K562 (cell line): ENCODE data around the gene HIVEP2. TPM values are rescaled to one million over a fixed set of nuclear protein-coding genes. Genes with fewer than 3 reads are reported as not detected.

Source experiments
- ATAC-seq: fragments of 200-7000 bp; cut with Tn5 transposase; 3 replicates; pipeline ENCODE4 v1.9.1; 2020; ENCODE audit warnings: moderate library complexity
- BruUV-seq: library from RNA; stranded (reverse); fragments of 400-500 nt; replicated peaks from 2 replicates; lab custom pipeline; 2021; lab: Mats Ljungman, UMichigan
- CTCF ChIA-PET: fragments of 300-600 bp; formaldehyde crosslinking; extraction: SDS; loops from one replicate; lab custom pipeline; 2021; ENCODE audit warnings: low intra/inter-chr PET ratio; lab: Yijun Ruan, JAX
- POLR2A ChIA-PET: fragments of 300-600, 350-650 bp; sonication (Branson Sonifier 250); formaldehyde crosslinking; extraction: SDS; loops from one replicate; lab custom pipeline; 2021; ENCODE audit warnings: antibody characterized with exemption, inconsistent platforms; lab: Yijun Ruan, JAX
- DNase-seq, 4 experiments: peaks; one replicate each; pipeline versions ENCODE4 v3.0.0 to v3.0.0-alpha.2; 2011 to 2018; ENCODE audit warnings: low spot score in 3 of 4, mixed read lengths in 3 of 4; ENCODE audit errors: extremely low read depth in 1 of 4
- FAIRE-seq: peaks from 2 replicates; lab custom pipeline; 2011; peaks lifted over from hg19 to GRCh38; lab: Jason Lieb, UNC
- H2AFZ ChIP-seq: 2 replicates; pipeline ENCODE4 v1.6.0; 2011; ENCODE audit warnings: low read depth, low read length, control low read depth, inconsistent platforms
- H3K27ac ChIP-seq: fragments of 200-600 bp; 3 replicates; pipeline ENCODE4 v1.8.0; 2011; ENCODE audit warnings: low read depth, mild to moderate bottlenecking, control low read depth, inconsistent platforms, low read length, moderate library complexity, mixed read lengths; ENCODE audit errors: extremely low read depth
- H3K27me3 ChIP-seq, 2 experiments: fragments of 300-600 bp in 1 of 2; 2 replicates in 1 of 2; 3 replicates in 1 of 2; pipeline versions ENCODE4 v1.6.0 to v1.8.0; 2011; ENCODE audit warnings: inconsistent platforms in 2 of 2, low read length in 2 of 2, mild to moderate bottlenecking in 1 of 2, mixed read lengths in 1 of 2, moderate library complexity in 1 of 2; ENCODE audit not compliant: control insufficient read depth in 2 of 2, insufficient read depth in 2 of 2
- H3K36me3 ChIP-seq: fragments of 300-600 bp; 3 replicates; pipeline ENCODE4 v1.8.0; 2011; ENCODE audit warnings: mild to moderate bottlenecking, low read length, inconsistent platforms; ENCODE audit not compliant: control insufficient read depth, insufficient read depth
- H3K4me1 ChIP-seq, 2 experiments: fragments of 200-600 bp in 1 of 2; replicated peaks in 1 of 2; 2 replicates in 1 of 2; 3 replicates in 1 of 2; pipeline versions ENCODE4 v1.5.1 to v1.8.0; 2011; ENCODE audit warnings: inconsistent platforms in 2 of 2, low read length in 2 of 2, mild to moderate bottlenecking in 1 of 2, mixed read lengths in 1 of 2, moderate library complexity in 1 of 2; ENCODE audit not compliant: control insufficient read depth in 2 of 2, insufficient read depth in 2 of 2
- H3K4me2 ChIP-seq: 2 replicates; pipeline ENCODE4 v1.6.1; 2011; ENCODE audit warnings: low read length, control low read depth, inconsistent platforms, mixed read lengths; ENCODE audit not compliant: insufficient read depth
- H3K4me3 ChIP-seq: fragments of 200-600 bp; sonication (generic), shearing (Covaris generic); 2 replicates; pipeline ENCODE4 v1.5.1; 2016; ENCODE audit warnings: control low read depth, inconsistent platforms
- H3K79me2 ChIP-seq: fragments of 200-600 bp; 3 replicates; pipeline ENCODE4 v1.8.0; 2011; ENCODE audit warnings: low read length, inconsistent platforms; ENCODE audit not compliant: control insufficient read depth, insufficient read depth
- H3K9ac ChIP-seq, 2 experiments: 2 replicates each; pipeline versions ENCODE4 v1.6.0 to v1.6.1; 2011; ENCODE audit warnings: low read depth in 2 of 2, low read length in 2 of 2, control low read depth in 1 of 2, inconsistent platforms in 1 of 2, mild to moderate bottlenecking in 1 of 2, mixed read lengths in 1 of 2; ENCODE audit not compliant: insufficient read depth in 1 of 2
- H3K9me1 ChIP-seq: one replicate; pipeline ENCODE4 v1.6.0; 2011; ENCODE audit warnings: inconsistent platforms, mild to moderate bottlenecking, low read length, moderate library complexity; ENCODE audit not compliant: control insufficient read depth, insufficient read depth
- H3K9me3 ChIP-seq: replicated peaks from 2 replicates; pipeline ENCODE4 v1.5.1; 2011; ENCODE audit warnings: low read depth, low read length, inconsistent platforms; ENCODE audit not compliant: control insufficient read depth, insufficient read depth
- H4K20me1 ChIP-seq: replicated peaks from 2 replicates; pipeline ENCODE4 v1.6.1; 2011; ENCODE audit warnings: low read length, inconsistent platforms, mixed read lengths; ENCODE audit not compliant: control insufficient read depth, insufficient read depth
- CC2D1A ChIP-seq: fragments of 450-650 bp; IDR thresholded peaks from 2 replicates; pipeline ENCODE4 v1.6.1; 2017; ENCODE audit warnings: mild to moderate bottlenecking
- CEBPG ChIP-seq, 3 experiments: fragments of 200-800 bp in 1 of 3; sonication (Bioruptor generic) in 1 of 3; sonication (generic) in 1 of 3; formaldehyde crosslinking in 1 of 3; IDR thresholded peaks in 2 of 3; conservative IDR thresholded peaks in 1 of 3; 2 replicates each; pipeline versions ENCODE4 v1.6.1 to v1.8.0; 2016 to 2022; ENCODE audit warnings: missing compliant biosample characterization in 2 of 3, missing genetic modification characterization in 2 of 3, mild to moderate bottlenecking in 1 of 3, missing genetic modification reagents in 1 of 3
- CTBP1 ChIP-seq: fragments of 450-650 bp; IDR thresholded peaks from 2 replicates; pipeline ENCODE4 v1.6.1; 2016; ENCODE audit warnings: borderline replicate concordance
- GABPB1 ChIP-seq: sonication (generic); formaldehyde crosslinking; IDR thresholded peaks from 2 replicates; pipeline ENCODE4 v1.8.0; 2022; ENCODE audit warnings: mild to moderate bottlenecking, missing genetic modification reagents
- KAT7 ChIP-seq: sonication (generic); formaldehyde crosslinking; IDR thresholded peaks from 2 replicates; pipeline ENCODE4 v1.8.0; 2022; ENCODE audit warnings: missing genetic modification reagents, mild to moderate bottlenecking, borderline replicate concordance
- KDM5B ChIP-seq: fragments of 200-600 bp; sonication (generic); IDR thresholded peaks from 2 replicates; pipeline ENCODE4 v1.6.1; 2012; ENCODE audit warnings: low read depth, mild to moderate bottlenecking, moderate library complexity, low read length, control low read depth, inconsistent platforms; ENCODE audit not compliant: insufficient replicate concordance
- NCOA1 ChIP-seq: fragments of 450-650 bp; IDR thresholded peaks from 2 replicates; pipeline ENCODE4 v1.6.1; 2016; ENCODE audit warnings: low read depth
- NFATC3 ChIP-seq: fragments of 450-650 bp; IDR thresholded peaks from 2 replicates; pipeline ENCODE4 v1.6.1; 2017; ENCODE audit warnings: mild to moderate bottlenecking
- PURB ChIP-seq: sonication (generic); formaldehyde crosslinking; IDR thresholded peaks from 2 replicates; pipeline ENCODE4 v1.9.0; 2021; ENCODE audit warnings: low read depth, mild to moderate bottlenecking, missing genetic modification reagents
- SMARCC2 ChIP-seq: fragments of 450-650 bp; IDR thresholded peaks from 2 replicates; pipeline ENCODE4 v1.6.1; 2017; ENCODE audit warnings: antibody characterized with exemption, moderate library complexity, mild to moderate bottlenecking, low read depth
- TAL1 ChIP-seq: fragments of 450-650 bp; IDR thresholded peaks from 2 replicates; pipeline ENCODE4 v1.6.1; 2016; ENCODE audit warnings: mild to moderate bottlenecking
- ZNF766 ChIP-seq: fragments of 200-800 bp; sonication (Bioruptor generic); conservative IDR thresholded peaks from 2 replicates; pipeline ENCODE4 v1.6.1; 2016; ENCODE audit warnings: missing genetic modification characterization, missing compliant biosample characterization
- WGBS: fragments of 100-300 bp; shearing (Covaris generic); methylation state at CpG from one replicate; pipeline ENCODE4 v1.1.6; 2016; ENCODE audit warnings: low coverage, mixed read lengths; ENCODE audit not compliant: insufficient coverage; ENCODE audit errors: missing lambda C conversion rate; 5-methylcytosine and 5-hydroxymethylcytosine counted together
- in situ Hi-C: fragments of 300-500 bp; cut with MboI; formaldehyde crosslinking; loops from 4 replicates; pipeline ENCODE4 v1.15.0; 2018; ENCODE audit warnings: inconsistent platforms, mixed read lengths
- intact Hi-C: fragments of 100-400 bp; cut with micrococcal nuclease; formaldehyde crosslinking; loops from 2 replicates; pipeline ENCODE4 v1.14.2; 2022
- polyA plus RNA-seq, 8 experiments: library from polyadenylated mRNA; depleted of rRNA in 4 of 8; stranded (reverse) in 5 of 8; unstranded in 3 of 8; fragments of >200 nt; fragmentation: Nextera tagmentation in 2 of 8; fragmentation: Illumina TruSeq in 1 of 8; extraction: Ambion mirVana in 2 of 8; extraction: Trizol in 1 of 8; gene quantifications; 2 replicates each; pipeline versions ENCODE4 v1.2.1 to v1.2.3, GENCODE V29; 2011 to 2014; ENCODE audit warnings: inconsistent platforms in 1 of 8, missing spikeins in 1 of 8
- total RNA-seq, 7 experiments: library from RNA; depleted of rRNA in 6 of 7; stranded (reverse); fragments of >200 nt in 6 of 7; fragmentation: Illumina TruSeq in 2 of 7; extraction: Trizol in 2 of 7; gene quantifications; 2 replicates each; pipeline versions ENCODE4 v1.2.1 to v1.2.3, GENCODE V29; 2011 to 2021; ENCODE audit warnings: low replicate concordance in 1 of 7
- TF ChIP-seq, protein P1 (sequence below): sonication (generic); formaldehyde crosslinking; IDR thresholded peaks from 2 replicates; pipeline ENCODE4 v1.8.0; 2023; ENCODE audit warnings: mild to moderate bottlenecking, missing genetic modification reagents
- TF ChIP-seq, protein P2 (sequence below): fragments of 450-650 bp; formaldehyde crosslinking; IDR thresholded peaks from 2 replicates; pipeline ENCODE4 v1.4.0; 2022; ENCODE audit warnings: mild to moderate bottlenecking, moderate library complexity
- TF ChIP-seq, protein P3 (sequence below), 2 experiments: fragments of 450-650 bp; conservative IDR thresholded peaks; 2 replicates each; pipeline ENCODE4 v1.6.1; 2017; ENCODE audit warnings: mild to moderate bottlenecking in 2 of 2, moderate library complexity in 2 of 2
- TF ChIP-seq, protein P4 (sequence below): sonication (generic); formaldehyde crosslinking; IDR thresholded peaks from 2 replicates; pipeline ENCODE4 v1.9.0; 2022; ENCODE audit warnings: mild to moderate bottlenecking, missing genetic modification reagents
- TF ChIP-seq, protein P5 (sequence below): fragments of 250-450 bp; sonication (Bioruptor Pico); IDR thresholded peaks from 2 replicates; pipeline ENCODE4 v1.4.0; 2020

HIVEP2 gene
- total and polyA plus RNA-seq, 9 of the 15 experiments (the other 6 are each of a cell fraction or from before 2014, with no cell fraction given) = under 0.01 to 1.2 (median 0.31) TPM

DNA sequence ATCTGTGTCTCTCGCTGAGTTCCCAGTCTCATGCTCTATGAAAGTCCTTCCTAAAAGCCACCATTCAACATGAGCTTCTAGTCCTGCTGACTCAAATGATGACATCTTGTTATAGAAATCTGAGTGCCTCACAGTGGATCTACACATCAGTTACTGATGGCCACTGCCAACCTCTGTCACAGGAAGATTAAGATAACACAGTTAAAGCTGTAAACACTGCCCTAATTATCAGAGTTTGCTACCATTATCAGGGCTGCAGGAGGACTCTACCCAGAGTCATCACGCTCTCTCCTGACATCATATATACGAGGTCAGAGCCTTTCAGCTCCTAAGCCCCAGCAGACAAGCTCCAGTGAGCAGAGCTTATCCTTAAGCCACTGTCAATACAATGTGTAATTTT, 63.2 kb downstream of the HIVEP2 start:
- Histone ChIP-seq H3K4me3 (no peak overlapping the region), H3K4me1 (no peaks in the 10 kb centered on the region), H3K9me3 (no peaks in the 10 kb centered on the region), H3K27me3 (peaks cover 3 to 8% of the 10 kb centered on the region in 2 experiments; a peak in 2 of 5 replicates), H3K9me1 (no peaks in the 10 kb centered on the region), H3K36me3 (no peaks in the 10 kb centered on the region), H2AFZ (no peak overlapping the region), H3K79me2 (no peaks in the 10 kb centered on the region), H4K20me1 (no peaks in the 10 kb centered on the region), H3K4me2 (no peak overlapping the region), H3K27ac (no peak overlapping the region), H3K9ac (no peak overlapping the region)
- DNase-seq = no peak
- in situ Hi-C loops = no loop called here
- ChIA-PET POLR2A (interaction anchor here (0.9 kb wide), 1 partner anchor 13 kb away, joined by 3 read pairs; no protein-coding TSS in a partner anchor), CTCF (no interaction called here)
- FAIRE-seq = no peak
- whole genome bisulfite sequencing = 0% methylated on average over 3 of the region's 3 CpGs
- no TSS peak for BruUV-seq
- intact Hi-C loops = no loop called here
- no peak for ATAC-seq
- TF ChIP-seq CEBPG (CRISPR knock-in tag; IDR thresholded peaks at IDR 0.05) (no peak), CEBPG (tag; conservative IDR thresholded peaks at IDR 0.05 in 1 of 2, IDR thresholded peaks at IDR 0.05 in 1 of 2) (no peak), CC2D1A (no peak), PURB (CRISPR knock-in tag) (no peak), KDM5B (no peak), KAT7 (CRISPR knock-in tag) (no peak), NCOA1 (no peak), NFATC3 (no peak), ZNF766 (CRISPR knock-in tag) (0 out of 2 replicates have a peak, but pooled peaks have one; percentile 35), GABPB1 (CRISPR knock-in tag) (no peak), TAL1 (0 out of 2 replicates have a peak, but pooled peaks have one; percentile 8), CTBP1 (0 out of 2 replicates have a peak, but pooled peaks have one; percentile 15), SMARCC2 (no peak)
- TF ChIP-seq, protein P1, sequence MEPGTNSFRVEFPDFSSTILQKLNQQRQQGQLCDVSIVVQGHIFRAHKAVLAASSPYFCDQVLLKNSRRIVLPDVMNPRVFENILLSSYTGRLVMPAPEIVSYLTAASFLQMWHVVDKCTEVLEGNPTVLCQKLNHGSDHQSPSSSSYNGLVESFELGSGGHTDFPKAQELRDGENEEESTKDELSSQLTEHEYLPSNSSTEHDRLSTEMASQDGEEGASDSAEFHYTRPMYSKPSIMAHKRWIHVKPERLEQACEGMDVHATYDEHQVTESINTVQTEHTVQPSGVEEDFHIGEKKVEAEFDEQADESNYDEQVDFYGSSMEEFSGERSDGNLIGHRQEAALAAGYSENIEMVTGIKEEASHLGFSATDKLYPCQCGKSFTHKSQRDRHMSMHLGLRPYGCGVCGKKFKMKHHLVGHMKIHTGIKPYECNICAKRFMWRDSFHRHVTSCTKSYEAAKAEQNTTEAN = no peak
- TF ChIP-seq, protein P2, sequence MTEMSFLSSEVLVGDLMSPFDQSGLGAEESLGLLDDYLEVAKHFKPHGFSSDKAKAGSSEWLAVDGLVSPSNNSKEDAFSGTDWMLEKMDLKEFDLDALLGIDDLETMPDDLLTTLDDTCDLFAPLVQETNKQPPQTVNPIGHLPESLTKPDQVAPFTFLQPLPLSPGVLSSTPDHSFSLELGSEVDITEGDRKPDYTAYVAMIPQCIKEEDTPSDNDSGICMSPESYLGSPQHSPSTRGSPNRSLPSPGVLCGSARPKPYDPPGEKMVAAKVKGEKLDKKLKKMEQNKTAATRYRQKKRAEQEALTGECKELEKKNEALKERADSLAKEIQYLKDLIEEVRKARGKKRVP = 0 out of 2 replicates have a peak, but pooled peaks have one; percentile 2
- TF ChIP-seq, protein P3, sequence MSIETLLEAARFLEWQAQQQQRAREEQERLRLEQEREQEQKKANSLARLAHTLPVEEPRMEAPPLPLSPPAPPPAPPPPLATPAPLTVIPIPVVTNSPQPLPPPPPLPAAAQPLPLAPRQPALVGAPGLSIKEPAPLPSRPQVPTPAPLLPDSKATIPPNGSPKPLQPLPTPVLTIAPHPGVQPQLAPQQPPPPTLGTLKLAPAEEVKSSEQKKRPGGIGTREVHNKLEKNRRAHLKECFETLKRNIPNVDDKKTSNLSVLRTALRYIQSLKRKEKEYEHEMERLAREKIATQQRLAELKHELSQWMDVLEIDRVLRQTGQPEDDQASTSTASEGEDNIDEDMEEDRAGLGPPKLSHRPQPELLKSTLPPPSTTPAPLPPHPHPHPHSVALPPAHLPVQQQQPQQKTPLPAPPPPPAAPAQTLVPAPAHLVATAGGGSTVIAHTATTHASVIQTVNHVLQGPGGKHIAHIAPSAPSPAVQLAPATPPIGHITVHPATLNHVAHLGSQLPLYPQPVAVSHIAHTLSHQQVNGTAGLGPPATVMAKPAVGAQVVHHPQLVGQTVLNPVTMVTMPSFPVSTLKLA (conservative IDR thresholded peaks at IDR 0.05) = no peak
- TF ChIP-seq, protein P4, sequence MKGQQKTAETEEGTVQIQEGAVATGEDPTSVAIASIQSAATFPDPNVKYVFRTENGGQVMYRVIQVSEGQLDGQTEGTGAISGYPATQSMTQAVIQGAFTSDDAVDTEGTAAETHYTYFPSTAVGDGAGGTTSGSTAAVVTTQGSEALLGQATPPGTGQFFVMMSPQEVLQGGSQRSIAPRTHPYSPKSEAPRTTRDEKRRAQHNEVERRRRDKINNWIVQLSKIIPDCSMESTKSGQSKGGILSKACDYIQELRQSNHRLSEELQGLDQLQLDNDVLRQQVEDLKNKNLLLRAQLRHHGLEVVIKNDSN (CRISPR knock-in tag) = no peak
- TF ChIP-seq, protein P5, sequence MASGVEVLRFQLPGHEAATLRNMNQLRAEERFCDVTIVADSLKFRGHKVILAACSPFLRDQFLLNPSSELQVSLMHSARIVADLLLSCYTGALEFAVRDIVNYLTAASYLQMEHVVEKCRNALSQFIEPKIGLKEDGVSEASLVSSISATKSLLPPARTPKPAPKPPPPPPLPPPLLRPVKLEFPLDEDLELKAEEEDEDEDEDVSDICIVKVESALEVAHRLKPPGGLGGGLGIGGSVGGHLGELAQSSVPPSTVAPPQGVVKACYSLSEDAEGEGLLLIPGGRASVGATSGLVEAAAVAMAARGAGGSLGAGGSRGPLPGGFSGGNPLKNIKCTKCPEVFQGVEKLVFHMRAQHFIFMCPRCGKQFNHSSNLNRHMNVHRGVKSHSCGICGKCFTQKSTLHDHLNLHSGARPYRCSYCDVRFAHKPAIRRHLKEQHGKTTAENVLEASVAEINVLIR = peak; percentile 45; the same call in 1 of the 2 replicates
